ENCODE data around the gene PRUNE2.

GRCh38 chr9:76828447-76828846, 77.5 kb downstream of the PRUNE2 start:
- TF ChIP-seq EZH2phosphoT487 (IDR thresholded peaks at IDR 0.05; ENCODE audit: borderline replicate concordance, low read length): no peak
- TF ChIP-seq CTCF (IDR thresholded peaks at IDR 0.05; ENCODE audit: low read depth, low read length, poor library complexity, severe bottlenecking): no peak
